SK-N-MC (cell line): ENCODE data around the gene SPATA2L.

Experiments used
- EZH2 ChIP-seq: fragments of 200-600 bp; sonication (generic); IDR thresholded peaks from one replicate; pipeline ENCODE4 v1.6.1; 2017; ENCODE audit warnings: antibody characterized with exemption
- POLR2AphosphoS5 ChIP-seq: IDR thresholded peaks from 2 replicates; pipeline ENCODE4 v1.6.1; 2012; ENCODE audit warnings: mild to moderate bottlenecking, low read depth, low read length, borderline replicate concordance

DNA sequence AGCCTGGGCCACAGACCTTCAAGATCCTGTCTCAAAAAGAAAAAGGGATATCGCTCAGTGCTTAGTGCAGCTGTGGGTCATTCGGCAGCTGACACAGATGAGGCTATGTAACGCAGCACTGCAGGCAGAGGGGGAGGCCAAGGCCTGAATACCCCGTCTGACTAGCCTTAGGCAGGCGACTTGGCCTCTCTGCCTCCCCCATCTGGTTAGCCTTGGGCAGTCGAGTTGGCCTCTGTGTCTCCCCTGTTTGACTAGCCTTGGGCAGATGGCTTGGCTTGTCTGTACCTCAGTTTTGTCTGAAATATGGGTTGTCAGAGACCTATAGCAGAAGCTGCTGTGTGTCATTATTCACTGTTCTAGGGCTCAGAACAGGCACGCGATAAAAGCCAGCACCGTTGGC, 33.9 kb downstream of the SPATA2L start:
- TF ChIP-seq POLR2AphosphoS5 = no peak
- no peak for TF ChIP-seq EZH2
